Measurements from ENCODE around the gene MAP3K14.
A peak's percentile ranks its signal among the peaks of the same experiment; 100 is the strongest.
"Not testable (repeated sequence)": the region's sequence is repeated elsewhere in the genome, so short reads cannot be mapped to it uniquely, and the experiment has no call there.

MAP3K14 gene

DNA sequence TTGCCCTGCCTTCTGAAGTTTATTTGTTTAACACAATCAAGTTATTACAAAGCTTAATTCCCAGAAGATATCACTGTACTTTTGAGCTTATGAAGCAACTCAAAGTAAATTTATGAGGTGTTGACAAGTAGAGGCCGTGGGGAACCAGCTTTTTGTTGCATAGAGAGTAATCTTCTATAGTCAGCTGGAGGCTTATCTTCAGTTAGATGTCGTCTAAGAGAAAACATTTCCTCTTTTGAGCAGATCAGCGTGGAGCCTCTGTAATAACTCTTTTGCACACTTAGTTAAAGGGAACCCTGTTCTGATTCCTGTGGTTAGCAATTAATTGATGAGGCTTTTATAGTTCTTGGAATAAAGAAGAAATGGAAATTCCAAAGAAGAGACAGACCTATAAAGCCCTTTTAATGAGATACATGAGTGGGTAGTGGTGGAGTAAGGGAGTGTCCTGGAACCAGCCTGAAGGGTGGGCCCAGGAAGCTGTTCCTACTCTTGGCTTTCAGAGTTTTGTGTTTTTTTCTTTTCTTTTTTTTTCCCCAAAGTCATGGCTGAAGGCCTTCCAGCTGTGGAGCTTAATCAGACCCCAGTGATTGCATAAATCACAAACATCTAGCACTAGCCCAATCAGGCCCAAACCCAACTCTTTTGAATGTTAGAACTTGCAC lies 28.9 kb upstream of the MAP3K14 start:
- in situ Hi-C loops (cut with HindIII; ENCODE audit: low sequenced_read_pairs): no loop called here
- H3K4me3 ChIP-seq (ENCODE audit: low read depth, low read length): no peak overlapping the region
- peak; percentile 70 for DNase-seq (ENCODE audit: low read depth, low spot score)
- TF ChIP-seq, protein P1, sequence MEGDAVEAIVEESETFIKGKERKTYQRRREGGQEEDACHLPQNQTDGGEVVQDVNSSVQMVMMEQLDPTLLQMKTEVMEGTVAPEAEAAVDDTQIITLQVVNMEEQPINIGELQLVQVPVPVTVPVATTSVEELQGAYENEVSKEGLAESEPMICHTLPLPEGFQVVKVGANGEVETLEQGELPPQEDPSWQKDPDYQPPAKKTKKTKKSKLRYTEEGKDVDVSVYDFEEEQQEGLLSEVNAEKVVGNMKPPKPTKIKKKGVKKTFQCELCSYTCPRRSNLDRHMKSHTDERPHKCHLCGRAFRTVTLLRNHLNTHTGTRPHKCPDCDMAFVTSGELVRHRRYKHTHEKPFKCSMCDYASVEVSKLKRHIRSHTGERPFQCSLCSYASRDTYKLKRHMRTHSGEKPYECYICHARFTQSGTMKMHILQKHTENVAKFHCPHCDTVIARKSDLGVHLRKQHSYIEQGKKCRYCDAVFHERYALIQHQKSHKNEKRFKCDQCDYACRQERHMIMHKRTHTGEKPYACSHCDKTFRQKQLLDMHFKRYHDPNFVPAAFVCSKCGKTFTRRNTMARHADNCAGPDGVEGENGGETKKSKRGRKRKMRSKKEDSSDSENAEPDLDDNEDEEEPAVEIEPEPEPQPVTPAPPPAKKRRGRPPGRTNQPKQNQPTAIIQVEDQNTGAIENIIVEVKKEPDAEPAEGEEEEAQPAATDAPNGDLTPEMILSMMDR (IDR thresholded peaks at IDR 0.05; ENCODE audit: low read depth, low read length): no peak

DNA sequence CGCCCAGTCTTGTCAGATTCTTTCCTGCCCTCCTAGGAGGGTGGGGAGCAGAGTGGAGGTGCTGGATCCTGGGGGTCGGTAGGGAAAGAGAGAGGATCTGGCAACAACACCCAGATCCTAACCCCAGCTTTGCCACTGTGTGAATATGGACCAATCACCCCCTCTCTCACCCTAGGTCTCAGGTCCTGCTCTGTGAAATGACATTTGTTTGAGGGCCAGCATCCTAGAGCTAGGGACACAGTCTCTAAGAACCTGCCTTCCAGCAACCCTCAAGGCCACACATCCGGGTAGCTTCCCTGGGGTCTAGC lies 28.4 kb upstream of the MAP3K14 start:
- no peak overlapping the region for H3K4me3 ChIP-seq (ENCODE audit: low read depth, low read length)
- DNase-seq (ENCODE audit: low read depth, low spot score): no peak
- TF ChIP-seq, protein P1 (IDR thresholded peaks at IDR 0.05; ENCODE audit: low read depth, low read length): no peak
- in situ Hi-C loops (cut with HindIII; ENCODE audit: low sequenced_read_pairs): no loop called here

DNA sequence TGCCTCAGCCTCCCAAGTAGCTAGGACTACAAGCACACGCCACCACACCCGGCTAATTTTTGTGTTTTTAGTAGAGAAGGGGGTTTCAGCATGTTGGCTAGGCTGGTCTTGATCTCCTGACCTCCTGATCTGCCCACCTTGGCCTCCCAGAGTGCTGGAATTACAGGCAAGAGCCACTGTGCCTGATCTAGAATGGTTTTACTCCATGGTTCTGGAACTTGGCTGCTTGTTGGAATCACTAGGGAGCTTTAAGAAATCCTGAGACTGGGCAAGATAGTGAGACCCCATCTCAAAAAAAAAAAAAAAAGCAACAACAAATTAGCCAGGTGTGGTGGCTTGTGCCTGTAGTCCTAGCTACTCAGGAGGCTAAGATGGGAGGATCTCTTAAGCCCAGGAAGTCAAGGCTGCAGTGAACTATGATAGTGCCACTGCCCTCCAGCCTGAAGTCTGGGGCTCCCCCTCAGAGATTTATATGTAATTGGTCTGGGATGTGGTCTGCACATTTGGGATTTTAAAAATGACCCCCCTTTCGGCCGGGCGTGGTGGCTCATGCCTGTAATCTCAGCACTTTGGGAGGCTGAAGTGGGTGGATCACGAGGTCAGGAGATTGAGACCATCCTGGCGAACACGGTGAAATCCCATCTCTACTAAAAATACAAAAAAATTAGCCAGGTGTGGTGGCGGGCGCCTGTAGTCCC lies 27.3 kb upstream of the MAP3K14 start:
- DNase-seq (ENCODE audit: low read depth, low spot score); in situ Hi-C loops (cut with HindIII; ENCODE audit: low sequenced_read_pairs); H3K4me3 ChIP-seq (ENCODE audit: low read depth, low read length): not testable (repeated sequence)

DNA sequence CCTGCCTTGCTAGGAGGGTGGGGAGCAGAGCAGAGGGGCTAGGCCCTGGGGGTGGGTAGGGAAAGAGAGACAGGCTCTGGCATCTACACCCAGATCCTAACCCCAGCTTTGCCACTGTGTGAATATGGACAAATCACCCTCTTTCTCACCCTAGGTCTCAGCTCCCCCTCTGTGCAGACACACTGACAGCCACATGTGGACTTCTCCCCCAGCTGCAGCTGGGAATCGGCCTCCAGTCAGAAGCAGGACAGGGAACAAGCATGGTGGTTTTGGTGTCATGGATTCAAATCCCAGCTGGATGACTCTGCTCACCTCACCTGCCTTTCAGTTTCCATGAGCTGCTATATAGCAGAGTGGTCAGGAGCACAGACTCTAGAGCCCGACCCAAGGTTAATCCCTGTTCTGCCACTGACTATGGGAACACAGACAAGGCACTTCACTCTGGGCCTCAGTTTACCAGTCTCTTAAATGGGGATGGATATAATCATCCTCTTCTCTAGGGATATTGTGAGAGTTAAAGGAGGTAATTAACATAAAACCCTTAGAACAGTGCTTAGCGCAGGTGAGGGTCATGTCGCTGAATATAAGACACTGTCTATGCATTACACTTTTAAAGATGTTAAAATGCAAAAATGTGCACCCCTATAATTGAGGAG lies 26.2 kb upstream of the MAP3K14 start:
- no peak overlapping the region for H3K4me3 ChIP-seq (ENCODE audit: low read depth, low read length)
- DNase-seq (ENCODE audit: low read depth, low spot score): no peak
- in situ Hi-C loops (cut with HindIII; ENCODE audit: low sequenced_read_pairs): no loop called here
- TF ChIP-seq, protein P1 (IDR thresholded peaks at IDR 0.05; ENCODE audit: low read depth, low read length): no peak

DNA sequence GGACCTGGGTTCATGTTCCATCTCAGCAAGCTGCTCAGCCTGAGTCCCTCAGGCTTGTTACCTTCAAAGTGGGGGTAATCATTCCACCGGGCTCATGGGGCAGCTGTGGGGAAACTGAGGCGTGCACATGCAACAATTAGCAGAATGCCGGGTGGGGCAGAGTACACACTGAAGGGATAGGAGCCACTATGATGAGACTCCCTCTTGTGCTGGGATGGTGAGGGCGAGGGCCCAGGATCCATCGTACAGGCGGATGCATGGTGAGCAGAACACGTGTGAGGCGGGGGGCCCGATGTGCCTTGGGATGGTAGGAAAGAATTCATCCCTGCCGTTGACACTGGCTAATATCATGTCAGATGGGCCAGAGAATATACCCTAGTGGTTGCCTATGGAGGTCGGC lies 25.5 kb upstream of the MAP3K14 start:
- TF ChIP-seq, protein P1 (IDR thresholded peaks at IDR 0.05; ENCODE audit: low read depth, low read length): no peak
- in situ Hi-C loops (cut with HindIII; ENCODE audit: low sequenced_read_pairs): no loop called here
- DNase-seq (ENCODE audit: low read depth, low spot score): no peak
- H3K4me3 ChIP-seq (ENCODE audit: low read depth, low read length): no peak overlapping the region

DNA sequence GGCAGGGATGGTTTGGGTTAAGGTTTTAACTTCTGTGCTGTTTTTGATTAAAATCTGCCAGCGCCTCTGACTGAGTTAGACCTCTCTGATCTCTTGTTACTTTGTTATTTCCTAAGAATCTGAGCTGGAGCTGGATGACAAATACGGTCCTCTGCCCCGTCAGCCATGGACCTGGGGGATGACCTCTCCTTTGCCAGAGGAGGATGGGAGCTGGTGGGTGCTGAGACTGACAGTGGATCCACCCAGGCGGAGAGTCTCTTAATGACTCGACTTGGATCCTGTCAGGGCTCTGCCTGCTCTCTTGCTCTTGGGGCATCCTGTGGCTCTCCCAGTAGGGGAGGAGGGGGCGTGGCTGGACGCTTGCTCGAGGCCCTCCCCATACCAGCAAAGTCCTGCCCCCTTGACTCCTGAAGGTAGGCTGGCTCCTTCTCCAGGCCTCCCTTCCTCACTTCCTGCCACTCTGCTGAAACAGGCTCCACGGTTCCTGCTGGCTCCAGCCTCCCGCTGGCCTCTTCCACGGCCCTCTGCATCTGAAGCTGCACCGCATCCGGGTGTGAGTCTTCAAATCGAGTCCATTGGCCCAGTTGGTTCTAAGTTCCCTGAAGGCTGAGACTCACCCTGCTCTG lies 24.8 kb upstream of the MAP3K14 start:
- H3K4me3 ChIP-seq (ENCODE audit: low read depth, low read length): no peak overlapping the region
- peak; percentile 90 for DNase-seq (ENCODE audit: low read depth, low spot score)
- in situ Hi-C loops (cut with HindIII; ENCODE audit: low sequenced_read_pairs): no loop called here
- TF ChIP-seq, protein P1 (IDR thresholded peaks at IDR 0.05; ENCODE audit: low read depth, low read length): no peak
